ENCODE measurements around the gene NARS2. TPM values are rescaled to one million over a fixed set of nuclear protein-coding genes. Genes with fewer than 3 reads are reported as not detected.
"Not testable (repeated sequence)": the region's sequence is repeated elsewhere in the genome, so short reads cannot be mapped to it uniquely, and the experiment has no call there.

NARS2 gene
- total RNA-seq, 2 experiments from 2014 or later = 12.8 to 14.5 TPM

- POLR2A ChIA-PET = no interaction called here
- Mint-ChIP-seq H3K27me3 (no peaks in the 10 kb centered on the region), H3K4me1 (peaks cover 16% of the 10 kb centered on the region), H3K36me3 (peaks cover 9% of the 10 kb centered on the region), H3K4me3 (no peak overlapping the region), H3K27ac (no peak overlapping the region), H3K9me3 (no peaks in the 10 kb centered on the region)
- ATAC-seq (ENCODE audit: low read depth) (no peak), DNase-seq (no peak)
These were observed 7.5 kb downstream of the NARS2 start for GRCh38 chr11:78567209-78567608.

- no peak for DNase-seq
- peak; percentile 58 for ATAC-seq (ENCODE audit: low read depth)
- H3K4me1 Mint-ChIP-seq = peaks cover 32% of the 10 kb centered on the region
- POLR2A ChIA-PET = interaction anchor here (0.6 to 1.6 kb wide), 5 partner anchors 10 to 377 kb away, joined by 3 to 13 read pairs (median 4); partner anchors contain the start of genes GAB2, KCTD21 and NARS2
- no peak overlapping the region for H3K4me3 Mint-ChIP-seq
- peaks cover 8% of the 10 kb centered on the region for H3K36me3 Mint-ChIP-seq
- no peaks in the 10 kb centered on the region for H3K9me3 Mint-ChIP-seq
- H3K27me3 Mint-ChIP-seq = no peaks in the 10 kb centered on the region
- peak overlapping the region; percentile 44 for H3K27ac Mint-ChIP-seq
These were observed 9.9 kb downstream of the NARS2 start for GRCh38 chr11:78564490-78565467.

GRCh38 chr11:78564037-78564436 is 10.6 kb downstream of the NARS2 start:
- H3K4me3 Mint-ChIP-seq, H3K27me3 Mint-ChIP-seq, DNase-seq, H3K9me3 Mint-ChIP-seq, H3K27ac Mint-ChIP-seq: not testable (repeated sequence)
- H3K4me1 Mint-ChIP-seq = peaks cover 37% of the 10 kb centered on the region
- POLR2A ChIA-PET = interaction anchor here (0.6 to 1.2 kb wide), 4 partner anchors 10 to 376 kb away, joined by 3 to 13 read pairs (median 4); partner anchors contain the start of genes GAB2, KCTD21 and NARS2
- H3K36me3 Mint-ChIP-seq = peaks cover 13% of the 10 kb centered on the region
- peak; percentile 8 for ATAC-seq (ENCODE audit: low read depth)

- POLR2A ChIA-PET = interaction anchor here (0.7 kb wide), 1 partner anchor 125 kb away, joined by 5 read pairs; no protein-coding TSS in a partner anchor
- Mint-ChIP-seq H3K36me3 (peaks cover 17% of the 10 kb centered on the region), H3K4me1 (peaks cover 37% of the 10 kb centered on the region)
- not testable (repeated sequence) for ATAC-seq (ENCODE audit: low read depth); DNase-seq; H3K27ac Mint-ChIP-seq; H3K9me3 Mint-ChIP-seq; H3K27me3 Mint-ChIP-seq; H3K4me3 Mint-ChIP-seq
These were observed 11.6 kb downstream of the NARS2 start for GRCh38 chr11:78563090-78563489.

GRCh38 chr11:78562398-78562797 is 12.3 kb downstream of the NARS2 start:
- Mint-ChIP-seq H3K4me1 (peaks cover 37% of the 10 kb centered on the region), H3K4me3 (no peak overlapping the region), H3K9me3 (no peaks in the 10 kb centered on the region)

GRCh38 chr11:78560826-78561484 is 13.7 kb downstream of the NARS2 start:
- Mint-ChIP-seq H3K4me1 (peaks cover 37% of the 10 kb centered on the region), H3K27ac (peak overlapping the region; percentile 68), H3K27me3 (no peaks in the 10 kb centered on the region), H3K4me3 (peak overlapping the region; percentile 72), H3K36me3 (peaks cover 31% of the 10 kb centered on the region), H3K9me3 (no peaks in the 10 kb centered on the region)
- POLR2A ChIA-PET = no interaction called here
- ATAC-seq (ENCODE audit: low read depth) = no peak
- DNase-seq = no peak

More at GRCh38 chr11:78562398-78562797, 12.3 kb downstream of the NARS2 start:
- ATAC-seq (ENCODE audit: low read depth) (no peak), DNase-seq (no peak)
- POLR2A ChIA-PET = no interaction called here
- Mint-ChIP-seq H3K27ac (peak overlapping the region; percentile 55), H3K27me3 (no peaks in the 10 kb centered on the region), H3K36me3 (peaks cover 19% of the 10 kb centered on the region)

- peaks cover 35% of the 10 kb centered on the region for H3K4me1 Mint-ChIP-seq
- H3K27ac Mint-ChIP-seq = peak overlapping the region; percentile 14
- H3K27me3 Mint-ChIP-seq = no peaks in the 10 kb centered on the region
- no peak overlapping the region for H3K4me3 Mint-ChIP-seq
- DNase-seq (no peak), ATAC-seq (ENCODE audit: low read depth) (no peak)
- POLR2A ChIA-PET = no interaction called here
- no peaks in the 10 kb centered on the region for H3K9me3 Mint-ChIP-seq
- peaks cover 39% of the 10 kb centered on the region for H3K36me3 Mint-ChIP-seq
These were observed 14.5 kb downstream of the NARS2 start for GRCh38 chr11:78560153-78560552.

- no peak for DNase-seq
- Mint-ChIP-seq H3K9me3 (no peaks in the 10 kb centered on the region), H3K4me3 (no peak overlapping the region), H3K4me1 (peaks cover 27% of the 10 kb centered on the region), H3K27ac (no peak overlapping the region), H3K27me3 (no peaks in the 10 kb centered on the region), H3K36me3 (peaks cover 49% of the 10 kb centered on the region)
- POLR2A ChIA-PET = no interaction called here
- ATAC-seq (ENCODE audit: low read depth) = no peak
These were observed 17.4 kb downstream of the NARS2 start for GRCh38 chr11:78557236-78557635.

GRCh38 chr11:78555592-78555991 is 19.1 kb downstream of the NARS2 start:
- ATAC-seq (ENCODE audit: low read depth) (no peak), DNase-seq (no peak)
- Mint-ChIP-seq H3K4me1 (peaks cover 13% of the 10 kb centered on the region), H3K27ac (no peak overlapping the region), H3K27me3 (no peaks in the 10 kb centered on the region), H3K9me3 (no peaks in the 10 kb centered on the region), H3K4me3 (no peak overlapping the region), H3K36me3 (peaks cover 50% of the 10 kb centered on the region)
- POLR2A ChIA-PET = no interaction called here

- Mint-ChIP-seq H3K27me3 (no peaks in the 10 kb centered on the region), H3K27ac (no peak overlapping the region), H3K4me1 (peaks cover 3% of the 10 kb centered on the region), H3K36me3 (peaks cover 34% of the 10 kb centered on the region), H3K9me3 (no peaks in the 10 kb centered on the region), H3K4me3 (no peak overlapping the region)
- POLR2A ChIA-PET = no interaction called here
- DNase-seq (no peak), ATAC-seq (ENCODE audit: low read depth) (no peak)
These were observed 21.8 kb downstream of the NARS2 start for GRCh38 chr11:78552881-78553280.

- H3K27ac Mint-ChIP-seq; DNase-seq; POLR2A ChIA-PET; H3K27me3 Mint-ChIP-seq; H3K4me1 Mint-ChIP-seq; H3K9me3 Mint-ChIP-seq; H3K4me3 Mint-ChIP-seq; ATAC-seq (ENCODE audit: low read depth): not testable (repeated sequence)
- peaks cover 32% of the 10 kb centered on the region for H3K36me3 Mint-ChIP-seq
These were observed 22.5 kb downstream of the NARS2 start for GRCh38 chr11:78552139-78552538.

GRCh38 chr11:78551066-78551465 is 23.6 kb downstream of the NARS2 start:
- DNase-seq = no peak
- POLR2A ChIA-PET = no interaction called here
- H3K4me1 Mint-ChIP-seq = peaks cover 3% of the 10 kb centered on the region
- no peaks in the 10 kb centered on the region for H3K27me3 Mint-ChIP-seq
- H3K4me3 Mint-ChIP-seq = no peak overlapping the region
- H3K36me3 Mint-ChIP-seq = peaks cover 24% of the 10 kb centered on the region
- no peak overlapping the region for H3K27ac Mint-ChIP-seq
- no peak for ATAC-seq (ENCODE audit: low read depth)
- H3K9me3 Mint-ChIP-seq = no peaks in the 10 kb centered on the region

- H3K27ac Mint-ChIP-seq = no peak overlapping the region
- peaks cover 16% of the 10 kb centered on the region for H3K36me3 Mint-ChIP-seq
- ATAC-seq (ENCODE audit: low read depth) (no peak), DNase-seq (no peak)
- peaks cover 3% of the 10 kb centered on the region for H3K4me1 Mint-ChIP-seq
- POLR2A ChIA-PET = no interaction called here
- H3K27me3 Mint-ChIP-seq = no peaks in the 10 kb centered on the region
- peaks cover 1% of the 10 kb centered on the region for H3K9me3 Mint-ChIP-seq
- H3K4me3 Mint-ChIP-seq = no peak overlapping the region
These were observed 24.8 kb downstream of the NARS2 start for GRCh38 chr11:78549624-78550409.
